Neural progenitor cell (in vitro differentiated cells): ENCODE data around the gene GLCE. TPM values are rescaled to one million over a fixed set of nuclear protein-coding genes. Genes with fewer than 3 reads are reported as not detected.

Source experiments
- DNase-seq: peaks from one replicate; pipeline ENCODE4 v3.0.0-alpha.2; 2016; ENCODE audit warnings: low spot score
- H2AFZ ChIP-seq: fragments of 200-600 bp; sonication (generic); replicated peaks from 2 replicates; pipeline ENCODE4 v1.6.1; 2016; ENCODE audit warnings: antibody characterized with exemption
- H3F3A ChIP-seq: fragments of 200-600 bp; sonication (generic); 2 replicates; pipeline ENCODE4 v1.6.1; 2016; ENCODE audit warnings: antibody characterized with exemption, low read depth
- H3K27ac ChIP-seq: fragments of 200-600 bp; sonication (generic); 2 replicates; pipeline ENCODE4 v1.5.1; 2016; ENCODE audit warnings: mild to moderate bottlenecking
- H3K27me3 ChIP-seq: fragments of 200-600 bp; sonication (generic); 2 replicates; pipeline ENCODE4 v1.6.1; 2016; ENCODE audit warnings: mild to moderate bottlenecking, moderate library complexity
- H3K36me3 ChIP-seq: fragments of 200-600 bp; sonication (generic); 2 replicates; pipeline ENCODE4 v1.5.1; 2016
- H3K4me1 ChIP-seq: fragments of 200-600 bp; sonication (generic); 2 replicates; pipeline ENCODE4 v1.6.1; 2016; ENCODE audit warnings: mixed run types
- H3K4me2 ChIP-seq: fragments of 200-600 bp; sonication (generic); 2 replicates; pipeline ENCODE4 v1.6.1; 2016
- H3K4me3 ChIP-seq: fragments of 200-600 bp; sonication (generic); 2 replicates; pipeline ENCODE4 v1.5.1; 2016
- H3K79me2 ChIP-seq: fragments of 200-600 bp; sonication (generic); 2 replicates; pipeline ENCODE4 v1.6.1; 2016; ENCODE audit warnings: low read depth
- H3K9ac ChIP-seq: fragments of 200-600 bp; sonication (generic); 2 replicates; pipeline ENCODE4 v1.6.1; 2016
- H3K9me3 ChIP-seq: fragments of 200-600 bp; sonication (generic); 2 replicates; pipeline ENCODE4 v1.5.1; 2016; ENCODE audit warnings: low read depth
- H4K20me1 ChIP-seq: fragments of 200-600 bp; sonication (generic); 2 replicates; pipeline ENCODE4 v1.6.1; 2016; ENCODE audit warnings: low read depth
- H3K27ac Mint-ChIP-seq: 3 replicates; pipeline ENCODE4 v1.8.0; 2021; ENCODE audit warnings: mixed read lengths
- H3K27me3 Mint-ChIP-seq: 2 replicates; pipeline ENCODE4 v1.8.0; 2022; ENCODE audit warnings: low read depth, mild to moderate bottlenecking, inconsistent platforms, moderate library complexity, mixed read lengths; ENCODE audit not compliant: insufficient read depth
- H3K36me3 Mint-ChIP-seq: 3 replicates; pipeline ENCODE4 v1.8.0; 2021; ENCODE audit warnings: mixed read lengths
- H3K4me1 Mint-ChIP-seq: 3 replicates; pipeline ENCODE4 v1.8.0; 2021; ENCODE audit warnings: mixed read lengths
- H3K4me3 Mint-ChIP-seq: 3 replicates; pipeline ENCODE4 v1.8.0; 2021; ENCODE audit warnings: mild to moderate bottlenecking, moderate library complexity, mixed read lengths
- H3K9me3 Mint-ChIP-seq: 3 replicates; pipeline ENCODE4 v1.8.0; 2020; ENCODE audit warnings: mixed read lengths
- EZH2 ChIP-seq: fragments of 200-600 bp; sonication (generic); IDR thresholded peaks from 2 replicates; pipeline ENCODE4 v1.6.1; 2017; ENCODE audit warnings: antibody characterized with exemption, mild to moderate bottlenecking, moderate library complexity
- EZH2phosphoT487 ChIP-seq: fragments of 200-600 bp; sonication (generic); IDR thresholded peaks from 2 replicates; pipeline ENCODE4 v1.6.1; 2017; ENCODE audit warnings: antibody characterized with exemption
- total RNA-seq: library from RNA; depleted of rRNA; stranded (reverse); fragments of >200 nt; gene quantifications from 2 replicates; pipeline ENCODE4 v1.2.3, GENCODE V29; 2015; ENCODE audit warnings: low replicate concordance
- TF ChIP-seq, protein P1 (sequence below): fragments of 200-600 bp; sonication (generic); IDR thresholded peaks from 2 replicates; pipeline ENCODE4 v1.5.1; 2017; ENCODE audit warnings: antibody characterized with exemption, mild to moderate bottlenecking

GLCE gene
- total RNA-seq, 1 donor from 2014 or later = 22.7 TPM

DNA sequence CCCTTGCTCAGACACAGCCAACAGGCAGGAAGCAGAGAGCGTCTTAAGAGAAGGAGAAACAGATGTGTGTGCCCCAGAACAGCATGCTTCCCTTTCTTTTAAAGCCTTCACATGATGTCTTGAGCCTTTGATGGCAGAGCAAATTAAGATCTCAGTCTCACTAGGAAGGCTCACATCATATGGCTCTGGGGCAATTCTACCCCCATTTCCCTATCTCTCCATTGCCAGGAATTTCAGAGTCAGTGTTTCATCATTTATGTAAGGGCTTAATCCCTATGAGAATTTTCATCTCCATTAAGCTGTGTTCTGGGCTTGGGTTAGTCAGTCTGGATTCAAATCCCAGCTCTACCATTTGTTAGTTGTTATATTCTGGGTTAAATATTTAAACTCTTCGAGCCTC lies 41.4 kb upstream of the GLCE start:
- H3F3A ChIP-seq = peaks cover 32% of the 10 kb centered on the region
- TF ChIP-seq, protein P1, sequence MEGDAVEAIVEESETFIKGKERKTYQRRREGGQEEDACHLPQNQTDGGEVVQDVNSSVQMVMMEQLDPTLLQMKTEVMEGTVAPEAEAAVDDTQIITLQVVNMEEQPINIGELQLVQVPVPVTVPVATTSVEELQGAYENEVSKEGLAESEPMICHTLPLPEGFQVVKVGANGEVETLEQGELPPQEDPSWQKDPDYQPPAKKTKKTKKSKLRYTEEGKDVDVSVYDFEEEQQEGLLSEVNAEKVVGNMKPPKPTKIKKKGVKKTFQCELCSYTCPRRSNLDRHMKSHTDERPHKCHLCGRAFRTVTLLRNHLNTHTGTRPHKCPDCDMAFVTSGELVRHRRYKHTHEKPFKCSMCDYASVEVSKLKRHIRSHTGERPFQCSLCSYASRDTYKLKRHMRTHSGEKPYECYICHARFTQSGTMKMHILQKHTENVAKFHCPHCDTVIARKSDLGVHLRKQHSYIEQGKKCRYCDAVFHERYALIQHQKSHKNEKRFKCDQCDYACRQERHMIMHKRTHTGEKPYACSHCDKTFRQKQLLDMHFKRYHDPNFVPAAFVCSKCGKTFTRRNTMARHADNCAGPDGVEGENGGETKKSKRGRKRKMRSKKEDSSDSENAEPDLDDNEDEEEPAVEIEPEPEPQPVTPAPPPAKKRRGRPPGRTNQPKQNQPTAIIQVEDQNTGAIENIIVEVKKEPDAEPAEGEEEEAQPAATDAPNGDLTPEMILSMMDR = no peak
- TF ChIP-seq EZH2phosphoT487 = no peak
- TF ChIP-seq EZH2 = no peak
- H3K79me2 ChIP-seq = no peaks in the 10 kb centered on the region
- Mint-ChIP-seq H3K27ac (peak overlapping the region; percentile 34), H3K27me3 (peaks cover 10% of the 10 kb centered on the region), H3K36me3 (no peaks in the 10 kb centered on the region), H3K9me3 (no peaks in the 10 kb centered on the region), H3K4me3 (peak overlapping the region; percentile 50), H3K4me1 (peaks cover 49% of the 10 kb centered on the region)
- peak; percentile 15 for DNase-seq
- H3K27me3 ChIP-seq = peaks cover 51% of the 10 kb centered on the region
- H3K9me3 ChIP-seq = no peaks in the 10 kb centered on the region
- H3K4me3 ChIP-seq = no peak overlapping the region
- no peak overlapping the region for H2AFZ ChIP-seq
- no peaks in the 10 kb centered on the region for H3K36me3 ChIP-seq
- no peak overlapping the region for H3K9ac ChIP-seq
- peaks cover 7% of the 10 kb centered on the region for H4K20me1 ChIP-seq
- peaks cover 46% of the 10 kb centered on the region for H3K4me1 ChIP-seq
- H3K27ac ChIP-seq = no peak overlapping the region
- H3K4me2 ChIP-seq = peak overlapping the region; percentile 11

DNA sequence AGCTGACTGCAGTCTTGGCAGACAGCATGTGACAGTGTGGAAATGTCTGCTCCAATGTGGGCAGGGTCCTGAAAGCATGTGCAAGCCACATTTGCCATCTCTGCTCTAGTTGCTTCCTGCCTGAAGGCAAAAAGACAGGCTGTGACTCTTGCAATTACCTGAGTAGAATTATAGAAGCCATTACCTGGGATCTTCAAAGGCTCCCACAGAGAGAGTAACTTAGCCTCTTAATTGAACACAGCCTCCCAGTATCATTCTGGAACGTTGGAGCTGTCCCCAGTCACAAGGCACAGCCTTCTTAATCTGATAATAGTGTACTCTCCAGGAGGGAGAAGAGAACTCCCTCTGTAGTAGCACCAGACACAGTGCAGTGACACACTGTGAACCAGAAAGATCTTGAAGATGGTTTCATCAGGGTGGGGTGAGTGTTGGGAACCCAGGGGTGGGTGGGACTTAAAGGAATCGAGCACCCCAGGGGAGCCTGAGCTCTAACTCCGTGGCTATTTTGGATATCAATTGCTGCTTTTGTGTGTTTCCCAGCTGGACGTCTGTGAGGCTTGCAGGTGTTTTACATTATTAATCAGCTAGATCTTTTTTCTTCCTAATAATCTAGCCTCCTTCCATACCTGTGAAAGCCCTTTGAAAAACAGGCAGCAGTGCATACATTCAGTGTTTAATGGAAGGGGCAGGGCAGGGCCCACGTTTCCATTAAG lies 40.6 kb upstream of the GLCE start:
- peak overlapping the region; percentile 64 for H3K4me2 ChIP-seq

DNA sequence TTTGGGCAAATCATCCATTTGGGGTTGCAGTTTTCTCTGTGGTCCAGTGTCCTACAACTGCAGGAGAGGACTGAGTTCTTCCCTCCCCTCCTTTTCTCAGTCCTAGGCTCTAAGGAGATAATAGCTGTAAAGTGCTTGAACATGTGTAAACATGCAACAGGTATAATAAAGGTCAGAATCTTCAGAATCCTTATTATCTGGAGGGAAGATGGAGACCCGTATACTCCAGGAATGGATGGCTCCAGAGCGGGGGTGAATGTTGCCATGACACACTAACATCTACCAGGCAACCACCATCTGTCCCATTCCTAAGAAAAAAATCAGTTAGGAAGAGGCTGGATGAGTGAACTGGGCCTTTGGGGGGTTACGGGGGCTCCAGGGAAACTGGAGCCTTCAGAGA lies 39.7 kb upstream of the GLCE start:
- Mint-ChIP-seq H3K27ac (no peak overlapping the region), H3K36me3 (no peaks in the 10 kb centered on the region), H3K9me3 (no peaks in the 10 kb centered on the region), H3K4me3 (no peak overlapping the region), H3K4me1 (peaks cover 46% of the 10 kb centered on the region), H3K27me3 (peaks cover 11% of the 10 kb centered on the region)
- Histone ChIP-seq H2AFZ (no peak overlapping the region), H3K79me2 (no peaks in the 10 kb centered on the region), H3K36me3 (no peaks in the 10 kb centered on the region), H3K9ac (no peak overlapping the region), H3K27me3 (peaks cover 39% of the 10 kb centered on the region), H3K4me1 (peaks cover 46% of the 10 kb centered on the region), H3K4me3 (no peak overlapping the region), H3K9me3 (no peaks in the 10 kb centered on the region), H3F3A (peaks cover 32% of the 10 kb centered on the region), H4K20me1 (peaks cover 7% of the 10 kb centered on the region), H3K27ac (no peak overlapping the region), H3K4me2 (peak overlapping the region; percentile 64)
- DNase-seq = no peak
- TF ChIP-seq EZH2 (no peak), EZH2phosphoT487 (no peak)
- TF ChIP-seq, protein P1 = no peak

More for the DNA sequence above, 40.6 kb upstream of the GLCE start:
- no peak overlapping the region for H3K4me3 ChIP-seq
- Mint-ChIP-seq H3K27me3 (peaks cover 10% of the 10 kb centered on the region), H3K9me3 (no peaks in the 10 kb centered on the region), H3K27ac (peak overlapping the region; percentile 38), H3K4me1 (peaks cover 43% of the 10 kb centered on the region), H3K4me3 (peak overlapping the region; percentile 25), H3K36me3 (no peaks in the 10 kb centered on the region)
- H3K9me3 ChIP-seq = no peaks in the 10 kb centered on the region
- peaks cover 7% of the 10 kb centered on the region for H4K20me1 ChIP-seq
- TF ChIP-seq EZH2phosphoT487 = no peak
- TF ChIP-seq, protein P1 = no peak
- TF ChIP-seq EZH2 = no peak
- H3F3A ChIP-seq = peaks cover 32% of the 10 kb centered on the region
- no peak overlapping the region for H2AFZ ChIP-seq
- H3K27me3 ChIP-seq = peaks cover 46% of the 10 kb centered on the region
- H3K9ac ChIP-seq = no peak overlapping the region
- no peaks in the 10 kb centered on the region for H3K36me3 ChIP-seq
- peak; percentile 28 for DNase-seq
- H3K27ac ChIP-seq = no peak overlapping the region
- no peaks in the 10 kb centered on the region for H3K79me2 ChIP-seq
- peaks cover 46% of the 10 kb centered on the region for H3K4me1 ChIP-seq
